Loucy (cell line): ENCODE measurements around the gene HIRIP3.

Source experiments
- CTCF ChIP-seq: fragments of 200-600 bp; sonication (generic); conservative IDR thresholded peaks from 2 replicates; pipeline ENCODE4 v1.5.1; 2014; ENCODE audit warnings: mild to moderate bottlenecking, antibody characterized with exemption, low read length
- EZH2phosphoT487 ChIP-seq: fragments of 200-600 bp; IDR thresholded peaks from 2 replicates; pipeline ENCODE4 v1.6.1; 2018; ENCODE audit warnings: antibody characterized with exemption, mild to moderate bottlenecking, moderate library complexity, borderline replicate concordance

- TF ChIP-seq CTCF (no peak), EZH2phosphoT487 (no peak)
Measured at GRCh38 chr16:29971304-29971703, 24.1 kb downstream of the HIRIP3 start.
